Activated CD8-positive, alpha-beta memory T cell treated with anti-CD3 and anti-CD28 coated beads, Interleukin-2, amount 50 U/mL, for 48 hours (primary cell): ENCODE data around the gene MISP.

Experiments used
- DNase-seq: peaks from one replicate; pipeline ENCODE4 v3.0.0-alpha.2; 2020

MISP gene

DNA sequence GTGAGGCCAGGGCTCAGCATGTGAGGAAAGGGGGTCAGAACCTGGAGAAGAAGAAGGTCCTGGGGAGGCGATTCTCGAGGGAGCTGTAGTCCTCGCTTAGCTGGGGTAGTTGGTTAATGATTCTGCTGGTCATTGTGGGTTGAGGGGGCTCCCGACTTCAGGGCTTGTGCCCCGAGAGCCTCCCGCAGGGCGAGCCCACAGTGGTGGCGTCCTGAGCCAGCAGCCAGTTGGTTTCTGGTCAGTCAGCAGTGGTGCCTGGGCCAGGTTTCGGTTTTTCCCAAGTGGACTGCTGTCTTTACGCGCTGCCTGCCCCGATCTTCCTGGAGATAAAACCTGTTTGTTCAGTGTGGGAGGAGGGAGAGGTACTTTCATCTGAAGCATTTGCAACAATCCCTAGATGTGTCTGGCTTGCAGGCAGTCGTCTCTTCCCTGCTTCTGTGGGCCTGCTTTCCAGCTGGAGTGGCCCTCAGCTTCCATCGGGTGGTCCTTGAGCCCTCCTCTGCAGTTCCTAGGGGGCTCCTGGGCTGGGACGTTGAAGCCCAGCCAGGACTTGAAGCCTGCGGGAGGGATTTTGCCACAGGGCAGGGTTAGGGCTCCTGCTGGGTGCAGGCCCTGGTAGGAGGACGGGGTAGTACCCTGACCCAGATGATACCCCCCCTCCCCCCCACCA is 49.6 kb downstream of the MISP start:
- DNase-seq, result no peak

- DNase-seq, result no peak
These were observed 50.3 kb downstream of the MISP start for GRCh38 chr19:801030-801860.

GRCh38 chr19:801861-802497 is 51.1 kb downstream of the MISP start:
- no peak for DNase-seq

- no peak for DNase-seq
These were observed 51.7 kb downstream of the MISP start for GRCh38 chr19:802498-803098.

- DNase-seq, result no peak
These were observed 52.2 kb downstream of the MISP start for GRCh38 chr19:803099-803561.

- no peak for DNase-seq
These were observed 52.9 kb downstream of the MISP start for GRCh38 chr19:803686-804418.

DNA sequence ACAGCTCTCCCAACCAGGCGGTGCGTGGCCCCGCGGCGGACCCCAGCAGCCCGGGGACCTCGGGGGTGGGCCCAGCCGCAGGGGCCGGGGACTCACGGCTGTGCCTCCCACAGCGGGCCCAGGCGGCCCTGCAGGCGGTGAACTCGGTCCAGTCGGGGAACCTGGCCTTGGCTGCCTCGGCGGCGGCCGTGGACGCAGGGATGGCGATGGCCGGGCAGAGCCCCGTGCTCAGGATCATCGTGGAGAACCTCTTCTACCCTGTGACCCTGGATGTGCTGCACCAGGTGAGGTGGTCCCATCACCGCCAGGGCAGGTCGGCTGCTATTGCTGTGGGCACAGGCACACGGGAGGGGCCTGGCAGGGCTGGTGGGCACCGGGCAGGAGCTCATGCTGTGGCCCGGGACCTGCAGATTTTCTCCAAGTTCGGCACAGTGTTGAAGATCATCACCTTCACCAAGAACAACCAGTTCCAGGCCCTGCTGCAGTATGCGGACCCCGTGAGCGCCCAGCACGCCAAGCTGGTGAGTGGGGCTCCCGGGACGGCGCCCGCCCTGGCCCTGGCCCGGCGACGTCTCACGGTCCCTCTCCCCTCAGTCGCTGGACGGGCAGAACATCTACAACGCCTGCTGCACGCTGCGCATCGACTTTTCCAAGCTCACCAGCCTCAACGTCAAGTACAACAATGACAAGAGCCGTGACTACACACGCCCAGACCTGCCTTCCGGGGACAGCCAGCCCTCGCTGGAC is 53.7 kb downstream of the MISP start:
- DNase-seq, result no peak

DNA sequence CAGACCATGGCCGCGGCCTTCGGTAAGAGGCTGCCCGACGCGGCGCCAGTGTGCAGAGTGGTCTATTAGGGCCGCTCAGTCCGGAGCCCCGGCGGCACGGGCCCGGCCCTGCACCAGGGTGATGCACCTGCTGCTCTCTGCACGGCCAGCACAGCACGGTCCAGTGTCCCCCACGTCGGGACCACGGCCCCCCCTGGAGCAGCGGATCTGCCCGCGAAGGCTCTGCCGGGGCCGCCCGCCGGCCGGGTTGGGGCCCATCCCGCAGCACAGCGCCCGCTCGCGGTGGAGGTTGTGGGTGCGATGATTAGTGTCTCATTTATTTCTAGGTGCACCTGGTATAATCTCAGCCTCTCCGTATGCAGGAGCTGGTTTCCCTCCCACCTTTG is 54.2 kb downstream of the MISP start:
- DNase-seq, result no peak

DNA sequence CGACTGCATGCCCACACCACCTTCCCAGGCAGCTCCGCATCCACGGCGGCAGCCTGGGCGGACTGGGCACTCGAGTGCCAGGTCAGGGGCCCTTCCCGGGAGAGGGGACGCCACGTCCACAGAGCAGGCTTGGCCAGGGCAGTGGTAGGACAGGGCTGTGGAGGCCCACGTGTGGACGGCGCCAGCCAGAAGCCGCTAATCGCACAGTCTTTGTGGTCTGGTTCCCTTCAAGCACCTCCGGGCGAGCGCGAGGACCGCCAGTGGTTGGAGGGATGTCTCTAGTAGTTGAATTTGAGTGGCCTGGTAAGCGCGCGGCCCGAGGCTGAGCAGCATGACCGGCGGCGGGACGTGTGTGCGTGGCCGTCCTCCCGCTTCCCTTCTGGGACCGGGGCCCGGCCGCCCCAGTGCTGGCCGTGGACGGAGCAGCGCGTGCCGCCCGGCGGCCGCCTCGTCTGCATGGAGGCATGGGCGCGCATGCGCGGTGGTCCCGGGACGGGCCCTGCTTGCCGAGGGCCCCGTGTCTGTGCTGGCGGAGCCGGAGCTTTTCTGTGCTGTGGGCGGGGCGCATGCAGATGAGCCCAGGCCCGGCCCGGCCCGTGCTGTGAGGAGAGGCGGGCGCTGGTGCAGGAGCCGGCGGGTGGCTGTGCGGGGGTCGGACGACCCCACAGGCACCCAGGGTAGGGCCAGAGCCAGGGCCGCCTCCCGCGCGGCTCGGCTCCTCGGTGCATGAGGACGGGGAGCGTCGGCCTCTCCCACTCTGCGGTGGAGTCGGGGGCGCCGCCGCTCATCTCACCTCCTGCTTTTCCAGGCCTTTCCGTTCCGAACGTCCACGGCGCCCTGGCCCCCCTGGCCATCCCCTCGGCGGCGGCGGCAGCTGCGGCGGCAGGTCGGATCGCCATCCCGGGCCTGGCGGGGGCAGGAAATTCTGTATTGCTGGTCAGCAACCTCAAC is 55.0 kb downstream of the MISP start:
- no peak for DNase-seq

DNA sequence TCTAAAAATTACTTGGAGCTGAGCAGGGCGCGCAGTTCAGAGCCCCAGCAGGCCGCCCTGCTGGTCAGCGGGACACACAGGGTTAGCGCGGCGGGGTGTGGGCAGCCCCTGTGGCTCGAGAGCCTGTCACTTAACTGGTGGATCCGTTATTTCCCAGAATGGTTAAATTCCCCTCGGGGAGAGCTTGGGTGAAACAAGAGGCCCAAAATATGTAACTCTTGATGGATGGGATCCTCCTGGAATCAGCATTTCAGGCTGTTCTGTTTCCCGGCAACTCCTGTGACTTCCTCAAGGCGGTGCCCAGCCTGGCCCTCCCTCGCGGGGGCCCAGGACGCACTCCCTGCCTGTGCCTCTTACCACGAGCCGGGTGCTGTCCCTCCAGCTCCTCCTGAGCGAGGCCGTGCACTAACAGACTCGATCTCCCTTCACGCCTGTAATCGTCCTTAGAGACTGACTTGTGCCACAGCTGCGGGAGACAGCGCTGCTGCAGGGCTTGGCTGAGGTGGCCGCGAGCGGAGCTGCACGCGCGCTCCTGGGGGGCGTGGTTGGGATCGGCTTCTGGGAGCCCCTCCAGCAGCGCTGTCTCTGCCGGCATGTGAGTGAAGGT is 56.0 kb downstream of the MISP start:
- DNase-seq, result no peak

DNA sequence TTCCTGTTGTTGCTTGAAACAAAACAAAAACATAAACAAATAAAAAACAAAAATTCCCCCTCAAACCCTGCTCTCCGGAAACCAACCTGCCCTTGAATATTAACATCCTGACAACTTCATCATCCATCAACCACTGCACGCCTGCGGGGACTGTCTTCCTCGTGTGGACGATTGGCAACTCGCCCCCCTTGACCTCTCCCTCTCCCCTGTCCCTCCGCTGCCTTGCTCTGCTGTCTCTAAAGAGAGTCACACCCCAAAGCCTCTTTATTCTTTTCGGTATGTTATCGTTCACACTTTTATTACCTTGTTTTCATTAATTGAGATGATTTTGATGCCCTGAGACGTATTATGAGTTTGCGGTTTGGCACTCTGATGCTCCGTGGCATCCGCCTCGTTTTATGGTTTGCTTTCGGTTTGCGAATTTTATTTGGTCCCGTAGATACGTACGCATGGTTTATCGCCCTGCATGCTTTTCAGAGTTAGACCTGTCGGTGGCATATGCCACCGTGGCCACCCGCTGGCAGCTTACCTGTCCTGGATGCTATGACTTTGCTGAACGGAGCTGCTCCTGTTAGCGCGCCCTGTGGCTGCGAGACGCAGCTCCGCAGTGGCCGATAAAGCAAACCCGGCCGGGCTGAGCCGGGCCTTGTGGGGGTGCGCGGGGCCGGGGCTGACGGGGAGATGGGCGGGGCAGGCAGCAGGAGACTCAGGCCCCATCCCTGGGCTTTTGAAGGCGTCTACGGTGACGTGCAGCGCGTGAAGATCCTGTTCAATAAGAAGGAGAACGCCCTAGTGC is 56.9 kb downstream of the MISP start:
- DNase-seq, result no peak

DNA sequence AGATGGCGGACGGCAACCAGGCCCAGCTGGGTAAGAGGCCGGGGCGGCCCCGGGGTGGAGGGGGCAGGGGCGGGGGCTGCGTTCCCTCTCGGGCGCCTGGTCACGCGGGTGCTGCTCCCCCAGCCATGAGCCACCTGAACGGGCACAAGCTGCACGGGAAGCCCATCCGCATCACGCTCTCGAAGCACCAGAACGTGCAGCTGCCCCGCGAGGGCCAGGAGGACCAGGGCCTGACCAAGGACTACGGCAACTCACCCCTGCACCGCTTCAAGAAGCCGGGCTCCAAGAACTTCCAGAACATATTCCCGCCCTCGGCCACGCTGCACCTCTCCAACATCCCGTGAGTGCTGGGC is 57.5 kb downstream of the MISP start:
- DNase-seq, result no peak

DNA sequence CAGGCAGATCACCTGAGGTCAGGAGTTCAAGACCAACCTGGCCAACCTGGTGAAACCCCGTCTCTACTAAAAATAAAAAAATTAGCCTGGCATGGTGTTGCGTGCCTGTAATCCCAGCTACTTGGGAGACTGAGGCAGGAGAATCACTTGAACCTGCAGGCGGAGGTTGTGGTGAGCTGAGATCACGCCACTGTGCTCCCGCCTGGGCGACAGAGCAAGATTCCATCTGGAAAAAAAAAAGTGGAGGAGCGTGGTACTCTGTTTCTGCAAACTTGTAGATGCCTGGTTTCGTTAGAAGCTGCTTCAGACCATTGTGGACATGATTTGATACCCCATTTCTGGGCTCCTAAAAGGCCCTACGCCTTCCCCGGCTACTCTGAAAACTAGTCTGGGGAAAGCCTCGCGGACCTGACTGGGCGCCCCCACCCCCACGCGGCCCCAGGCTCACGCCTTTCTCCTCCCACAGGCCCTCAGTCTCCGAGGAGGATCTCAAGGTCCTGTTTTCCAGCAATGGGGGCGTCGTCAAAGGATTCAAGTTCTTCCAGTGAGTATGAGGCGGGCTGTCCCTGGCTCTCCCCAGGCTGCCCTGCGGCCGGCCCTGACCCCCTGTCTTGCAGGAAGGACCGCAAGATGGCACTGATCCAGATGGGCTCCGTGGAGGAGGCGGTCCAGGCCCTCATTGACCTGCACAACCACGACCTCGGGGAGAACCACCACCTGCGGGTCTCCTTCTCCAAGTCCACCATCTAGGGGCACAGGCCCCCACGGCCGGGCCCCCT is 59.4 kb downstream of the MISP start:
- no peak for DNase-seq

DNA sequence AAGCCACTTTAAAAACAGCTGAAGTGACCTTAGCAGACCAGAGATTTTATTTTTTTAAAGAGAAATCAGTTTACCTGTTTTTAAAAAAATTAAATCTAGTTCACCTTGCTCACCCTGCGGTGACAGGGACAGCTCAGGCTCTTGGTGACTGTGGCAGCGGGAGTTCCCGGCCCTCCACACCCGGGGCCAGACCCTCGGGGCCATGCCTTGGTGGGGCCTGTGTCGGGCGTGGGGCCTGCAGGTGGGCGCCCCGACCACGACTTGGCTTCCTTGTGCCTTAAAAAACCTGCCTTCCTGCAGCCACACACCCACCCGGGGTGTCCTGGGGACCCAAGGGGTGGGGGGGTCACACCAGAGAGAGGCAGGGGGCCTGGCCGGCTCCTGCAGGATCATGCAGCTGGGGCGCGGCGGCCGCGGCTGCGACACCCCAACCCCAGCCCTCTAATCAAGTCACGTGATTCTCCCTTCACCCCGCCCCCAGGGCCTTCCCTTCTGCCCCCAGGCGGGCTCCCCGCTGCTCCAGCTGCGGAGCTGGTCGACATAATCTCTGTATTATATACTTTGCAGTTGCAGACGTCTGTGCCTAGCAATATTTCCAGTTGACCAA is 60.1 kb downstream of the MISP start:
- no peak for DNase-seq

DNA sequence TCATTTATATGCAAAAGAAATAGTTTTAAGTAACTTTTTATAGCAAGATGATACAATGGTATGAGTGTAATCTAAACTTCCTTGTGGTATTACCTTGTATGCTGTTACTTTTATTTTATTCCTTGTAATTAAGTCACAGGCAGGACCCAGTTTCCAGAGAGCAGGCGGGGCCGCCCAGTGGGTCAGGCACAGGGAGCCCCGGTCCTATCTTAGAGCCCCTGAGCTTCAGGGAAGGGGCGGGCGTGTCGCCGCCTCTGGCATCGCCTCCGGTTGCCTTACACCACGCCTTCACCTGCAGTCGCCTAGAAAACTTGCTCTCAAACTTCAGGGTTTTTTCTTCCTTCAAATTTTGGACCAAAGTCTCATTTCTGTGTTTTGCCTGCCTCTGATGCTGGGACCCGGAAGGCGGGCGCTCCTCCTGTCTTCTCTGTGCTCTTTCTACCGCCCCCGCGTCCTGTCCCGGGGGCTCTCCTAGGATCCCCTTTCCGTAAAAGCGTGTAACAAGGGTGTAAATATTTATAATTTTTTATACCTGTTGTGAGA is 60.7 kb downstream of the MISP start:
- no peak for DNase-seq

DNA sequence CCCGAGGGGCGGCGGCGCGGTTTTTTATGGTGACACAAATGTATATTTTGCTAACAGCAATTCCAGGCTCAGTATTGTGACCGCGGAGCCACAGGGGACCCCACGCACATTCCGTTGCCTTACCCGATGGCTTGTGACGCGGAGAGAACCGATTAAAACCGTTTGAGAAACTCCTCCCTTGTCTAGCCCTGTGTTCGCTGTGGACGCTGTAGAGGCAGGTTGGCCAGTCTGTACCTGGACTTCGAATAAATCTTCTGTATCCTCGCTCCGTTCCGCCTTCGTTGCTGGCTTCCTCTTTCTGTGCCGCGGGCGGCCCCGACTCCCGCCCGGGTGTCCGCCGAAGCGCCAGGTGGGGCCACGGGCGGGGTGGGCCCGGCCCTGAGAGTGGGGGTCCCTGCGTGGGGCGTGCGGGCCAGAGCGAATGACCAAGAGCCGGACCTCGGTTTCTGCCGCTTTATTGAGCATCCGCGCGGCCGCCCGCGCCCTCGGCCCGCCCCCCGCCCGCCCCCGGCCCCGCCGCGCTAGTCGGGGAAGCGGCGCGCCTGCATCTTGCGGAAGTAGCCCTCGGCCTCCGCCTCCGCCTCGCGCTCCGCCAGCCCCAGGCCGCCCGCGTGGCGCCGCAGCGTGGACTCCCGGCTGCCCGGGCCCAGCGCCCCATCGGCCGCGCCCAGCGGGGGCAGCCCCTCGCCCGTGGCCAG is 61.3 kb downstream of the MISP start:
- DNase-seq, result no peak

DNA sequence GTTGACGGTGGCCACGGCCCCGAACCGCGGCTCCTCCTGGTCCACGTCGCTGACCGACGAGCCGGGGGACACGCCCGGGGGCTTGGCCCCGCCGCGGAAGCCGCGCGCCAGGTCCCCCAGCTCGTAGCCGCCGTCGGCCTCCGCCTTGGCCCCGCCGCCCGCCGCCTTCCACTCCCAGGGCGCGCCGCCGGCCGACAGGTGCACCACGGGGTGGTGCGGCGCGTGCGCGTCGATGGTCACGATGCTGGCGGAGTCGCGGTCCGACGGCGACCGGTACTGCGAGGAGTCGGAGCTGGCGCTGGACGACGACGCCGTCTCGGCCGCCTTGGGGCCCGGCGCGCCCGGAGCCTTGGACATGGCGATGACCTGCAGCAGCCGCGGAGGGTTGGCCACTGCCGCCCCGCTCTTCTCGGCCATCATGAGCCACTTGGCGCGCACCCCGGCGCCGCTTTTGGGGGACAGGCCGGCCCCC is 61.9 kb downstream of the MISP start:
- DNase-seq, result no peak
